CD4-positive, alpha-beta T cell (primary cell): ENCODE results near the gene AKNA. TPM values are rescaled to one million over a fixed set of nuclear protein-coding genes. Genes with fewer than 3 reads are reported as not detected.

Experiments used
- ATAC-seq: fragments of 200-7000 bp; cut with Tn5 transposase; one replicate; pipeline ENCODE4 v1.10.0; 2022; ENCODE audit warnings: mild to moderate bottlenecking; ENCODE audit not compliant: poor library complexity
- CTCF ChIA-PET: fragments of 350-600 bp; sonication (Branson Sonifier 250); formaldehyde crosslinking; loops from one replicate; lab custom pipeline; 2021; ENCODE audit warnings: antibody characterized with exemption, inconsistent platforms; lab: Charles Lee
- POLR2A ChIA-PET: fragments of 350-600 bp; sonication (Branson Sonifier 250); formaldehyde crosslinking; loops from one replicate; lab custom pipeline; 2021; ENCODE audit warnings: antibody characterized with exemption, inconsistent platforms; lab: Charles Lee
- DNase-seq, 14 experiments: peaks; one replicate each; pipeline ENCODE4 v3.0.0-alpha.2; 2013 to 2020; ENCODE audit warnings: mixed read lengths in 2 of 14
- H3K27ac ChIP-seq, 2 donors: one replicate each; pipeline versions ENCODE4 v1.5.1 to v1.7.0; 2013; ENCODE audit warnings: low read length in 2 of 2, low read depth in 1 of 2, mild to moderate bottlenecking in 1 of 2
- H3K27me3 ChIP-seq, 2 experiments: 1 replicate in 1 of 2; 2 replicates in 1 of 2; pipeline versions ENCODE4 v1.6.1 to v1.7.0; 2013; ENCODE audit warnings: low read length in 2 of 2, control low read depth in 1 of 2, mild to moderate bottlenecking in 1 of 2, moderate library complexity in 1 of 2; ENCODE audit not compliant: insufficient read depth in 2 of 2, control insufficient read depth in 1 of 2
- H3K36me3 ChIP-seq: one replicate; pipeline ENCODE4 v1.6.1; 2013; ENCODE audit warnings: low read length, control low read depth; ENCODE audit not compliant: insufficient read depth
- H3K4me1 ChIP-seq: one replicate; pipeline ENCODE4 v1.6.1; 2013; ENCODE audit warnings: low read length, control low read depth; ENCODE audit not compliant: insufficient read depth
- H3K4me3 ChIP-seq: one replicate; pipeline ENCODE4 v1.5.1; 2013; ENCODE audit warnings: mild to moderate bottlenecking, low read length, moderate library complexity
- H3K9me3 ChIP-seq, 2 experiments: 1 replicate in 1 of 2; 2 replicates in 1 of 2; pipeline versions ENCODE4 v1.6.1 to v1.7.0; 2013; ENCODE audit warnings: low read length in 2 of 2, mild to moderate bottlenecking in 2 of 2, control low read depth in 1 of 2, moderate library complexity in 1 of 2; ENCODE audit not compliant: control insufficient read depth in 1 of 2, insufficient read depth in 1 of 2
- H3K27ac Mint-ChIP-seq: one replicate; pipeline ENCODE4 v1.8.0; 2020; ENCODE audit warnings: mixed read lengths
- H3K27me3 Mint-ChIP-seq: one replicate; pipeline ENCODE4 v1.8.0; 2021; ENCODE audit warnings: mixed read lengths
- H3K36me3 Mint-ChIP-seq: one replicate; pipeline ENCODE4 v1.8.0; 2021; ENCODE audit warnings: low read depth, mixed read lengths
- H3K4me1 Mint-ChIP-seq: one replicate; pipeline ENCODE4 v1.8.0; 2021; ENCODE audit warnings: low read depth, mixed read lengths
- H3K4me3 Mint-ChIP-seq: one replicate; pipeline ENCODE4 v1.8.0; 2020; ENCODE audit warnings: mild to moderate bottlenecking, mixed read lengths
- H3K9me3 Mint-ChIP-seq: one replicate; pipeline ENCODE4 v1.8.0; 2020; ENCODE audit warnings: mixed read lengths
- CTCF ChIP-seq: fragments of 200-600 bp; IDR thresholded peaks from one replicate; pipeline ENCODE4 v1.8.0; 2022; ENCODE audit warnings: antibody characterized with exemption, mild to moderate bottlenecking
- intact Hi-C, 2 experiments: fragments of 100-400 bp; cut with DNase I in 1 of 2; cut with micrococcal nuclease in 1 of 2; formaldehyde crosslinking; loops; one replicate each; pipeline versions ENCODE4 v1.15.1 to v1.9.0; 2023 to 2025; cut with DNase I, micrococcal nuclease
- total RNA-seq, 174 experiments: library from RNA in 2 of 174; stranded (reverse) in 2 of 174; gene quantifications; one replicate each; pipeline ENCODE4 v1.2.3 and lab custom pipeline; 2021 to 2026

AKNA gene
- total RNA-seq, 2 experiments from 2014 or later: 247 to 258 TPM

DNA sequence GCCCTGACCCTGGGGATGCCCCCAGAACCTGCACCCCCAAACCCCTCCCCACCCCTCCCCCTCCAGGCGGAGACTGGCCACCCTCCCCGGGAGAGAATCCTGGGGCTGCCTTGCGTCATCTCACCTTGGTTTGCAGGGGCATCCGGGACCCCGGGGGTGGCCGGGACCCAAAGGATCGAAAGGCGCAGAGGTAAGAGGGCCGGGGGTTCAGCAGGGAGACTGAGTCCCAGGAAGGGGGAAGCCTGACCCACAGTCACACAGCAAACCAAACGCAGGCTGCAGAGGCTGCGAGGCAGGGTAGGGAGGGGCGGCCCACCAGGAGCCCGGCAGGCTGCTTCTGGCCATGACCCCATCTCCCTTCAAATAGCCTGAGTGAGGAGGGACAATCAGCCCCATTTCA is 98.7 kb downstream of the AKNA start:
- peaks cover 0 to 4% of the 10 kb centered on the region in 2 experiments for H3K9me3 ChIP-seq
- Mint-ChIP-seq H3K27me3 (peaks cover 6% of the 10 kb centered on the region), H3K36me3 (no peaks in the 10 kb centered on the region), H3K4me1 (no peaks in the 10 kb centered on the region), H3K9me3 (no peaks in the 10 kb centered on the region), H3K4me3 (no peak overlapping the region), H3K27ac (no peak overlapping the region)
- no peaks in the 10 kb centered on the region for H3K27me3 ChIP-seq
- DNase-seq (peak in 2 of 14 experiments; percentile 3 to 16), ATAC-seq (no peak)
- H3K27ac ChIP-seq: no peak overlapping the region
- TF ChIP-seq CTCF: no peak
- no peaks in the 10 kb centered on the region for H3K36me3 ChIP-seq
- H3K4me3 ChIP-seq: no peak overlapping the region
- ChIA-PET CTCF (no interaction called here), POLR2A (no interaction called here)
- intact Hi-C loops: no loop called here
- H3K4me1 ChIP-seq: peaks cover 3% of the 10 kb centered on the region

DNA sequence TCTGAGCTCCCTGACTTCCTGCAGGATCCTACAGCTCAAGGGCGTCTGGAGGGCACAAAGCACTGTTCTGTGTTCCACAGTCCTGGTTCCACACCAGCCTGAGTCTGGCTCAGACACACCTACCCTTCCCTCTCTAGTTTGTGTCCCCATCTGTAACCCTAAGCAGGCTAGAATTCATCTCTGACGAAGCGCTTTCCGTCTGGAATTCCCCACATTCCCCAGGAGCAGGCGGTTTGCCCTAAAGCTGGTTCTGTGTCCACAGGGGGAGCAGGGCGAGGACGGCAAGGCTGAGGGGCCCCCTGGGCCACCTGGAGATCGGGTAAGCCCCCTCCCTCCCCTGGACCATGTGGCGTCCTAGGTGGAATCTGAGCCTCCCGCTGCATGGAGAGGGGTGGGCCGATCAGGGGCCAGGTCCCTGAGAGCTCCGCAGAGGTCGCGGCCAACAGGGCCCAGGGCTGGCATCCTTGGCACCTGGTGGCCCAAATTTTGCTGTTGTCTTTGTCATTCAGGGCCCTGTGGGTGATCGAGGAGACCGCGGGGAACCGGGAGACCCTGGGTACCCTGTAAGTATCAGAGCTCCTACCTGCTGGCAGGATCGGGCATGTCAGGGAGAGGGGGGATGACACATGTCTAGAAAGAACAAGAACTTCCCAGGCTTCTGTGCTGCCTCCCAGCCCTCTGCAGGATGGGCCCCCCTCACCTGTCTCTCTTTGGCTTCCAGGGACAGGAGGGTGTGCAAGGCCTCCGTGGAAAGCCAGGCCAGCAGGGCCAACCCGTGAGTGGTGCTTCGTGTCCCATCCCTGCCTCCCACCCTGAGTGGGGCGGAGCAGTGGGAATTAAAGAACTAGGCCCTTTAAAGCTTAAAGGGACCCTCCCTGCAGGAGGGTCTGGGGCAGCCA is 99.3 kb downstream of the AKNA start:
- H3K4me1 ChIP-seq: peaks cover 3% of the 10 kb centered on the region
- DNase-seq (peak in 1 of 14 experiments; percentile 6), ATAC-seq (no peak)
- ChIA-PET POLR2A (no interaction called here), CTCF (no interaction called here)
- Mint-ChIP-seq H3K27me3 (peaks cover 6% of the 10 kb centered on the region), H3K4me1 (no peaks in the 10 kb centered on the region), H3K36me3 (no peaks in the 10 kb centered on the region), H3K27ac (no peak overlapping the region), H3K4me3 (no peak overlapping the region), H3K9me3 (no peaks in the 10 kb centered on the region)
- intact Hi-C loops: no loop called here
- no peak overlapping the region for H3K27ac ChIP-seq
- H3K9me3 ChIP-seq: no peaks in the 10 kb centered on the region
- no peaks in the 10 kb centered on the region for H3K27me3 ChIP-seq
- H3K36me3 ChIP-seq: no peaks in the 10 kb centered on the region
- H3K4me3 ChIP-seq: no peak overlapping the region
- TF ChIP-seq CTCF: no peak

DNA sequence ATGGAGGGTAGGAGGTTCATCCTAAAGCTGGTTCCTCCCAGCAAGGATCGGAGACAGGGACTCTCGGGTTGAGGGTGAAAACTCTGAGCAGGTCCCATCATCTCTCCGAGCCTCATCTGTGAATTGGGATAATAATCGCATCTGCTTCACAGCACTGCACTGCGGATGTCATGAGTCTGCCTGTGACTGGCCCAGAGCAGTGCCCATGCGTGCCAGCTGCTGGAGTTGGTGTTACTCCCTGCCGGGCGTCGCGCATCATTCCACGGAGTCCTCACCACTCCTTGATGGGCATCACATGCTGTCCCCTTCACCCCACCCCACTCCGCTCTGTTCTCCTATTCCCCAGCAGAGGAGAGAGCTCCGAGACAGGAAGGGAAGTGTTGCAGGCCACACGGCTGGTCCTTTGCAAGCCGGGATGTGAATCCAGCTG is 100.0 kb downstream of the AKNA start:
- no peak for ATAC-seq
- Histone ChIP-seq H3K27me3 (no peaks in the 10 kb centered on the region), H3K4me3 (no peak overlapping the region), H3K36me3 (no peaks in the 10 kb centered on the region), H3K4me1 (peaks cover 3% of the 10 kb centered on the region), H3K27ac (no peak overlapping the region), H3K9me3 (no peaks in the 10 kb centered on the region)
- DNase-seq: peak in 1 of 14 experiments; percentile 1
- ChIA-PET CTCF (no interaction called here), POLR2A (no interaction called here)
- no peak overlapping the region for H3K4me3 Mint-ChIP-seq
- no peaks in the 10 kb centered on the region for H3K9me3 Mint-ChIP-seq
- H3K27ac Mint-ChIP-seq: no peak overlapping the region
- no peaks in the 10 kb centered on the region for H3K36me3 Mint-ChIP-seq
- no peak for TF ChIP-seq CTCF
- intact Hi-C loops: no loop called here
- H3K27me3 Mint-ChIP-seq: peaks cover 6% of the 10 kb centered on the region
- H3K4me1 Mint-ChIP-seq: no peaks in the 10 kb centered on the region
